CD4-positive, alpha-beta T cell (primary cell): ENCODE results near the gene TBC1D22A. TPM values are rescaled to one million over a fixed set of nuclear protein-coding genes. Genes with fewer than 3 reads are reported as not detected.
"Not testable (repeated sequence)": the region's sequence is repeated elsewhere in the genome, so short reads cannot be mapped to it uniquely, and the experiment has no call there.

ENCODE experiments used
- ATAC-seq: fragments of 200-7000 bp; cut with Tn5 transposase; one replicate; pipeline ENCODE4 v1.10.0; 2022; ENCODE audit warnings: mild to moderate bottlenecking; ENCODE audit not compliant: poor library complexity
- CTCF ChIA-PET: fragments of 350-600 bp; sonication (Branson Sonifier 250); formaldehyde crosslinking; loops from one replicate; lab custom pipeline; 2021; ENCODE audit warnings: antibody characterized with exemption, inconsistent platforms; lab: Charles Lee
- POLR2A ChIA-PET: fragments of 350-600 bp; sonication (Branson Sonifier 250); formaldehyde crosslinking; loops from one replicate; lab custom pipeline; 2021; ENCODE audit warnings: antibody characterized with exemption, inconsistent platforms; lab: Charles Lee
- DNase-seq, 14 experiments: peaks; one replicate each; pipeline ENCODE4 v3.0.0-alpha.2; 2013 to 2020; ENCODE audit warnings: mixed read lengths in 2 of 14
- H3K27ac ChIP-seq, 2 donors: one replicate each; pipeline versions ENCODE4 v1.5.1 to v1.7.0; 2013; ENCODE audit warnings: low read length in 2 of 2, low read depth in 1 of 2, mild to moderate bottlenecking in 1 of 2
- H3K27me3 ChIP-seq, 2 experiments: 1 replicate in 1 of 2; 2 replicates in 1 of 2; pipeline versions ENCODE4 v1.6.1 to v1.7.0; 2013; ENCODE audit warnings: low read length in 2 of 2, control low read depth in 1 of 2, mild to moderate bottlenecking in 1 of 2, moderate library complexity in 1 of 2; ENCODE audit not compliant: insufficient read depth in 2 of 2, control insufficient read depth in 1 of 2
- H3K36me3 ChIP-seq: one replicate; pipeline ENCODE4 v1.6.1; 2013; ENCODE audit warnings: low read length, control low read depth; ENCODE audit not compliant: insufficient read depth
- H3K4me1 ChIP-seq: one replicate; pipeline ENCODE4 v1.6.1; 2013; ENCODE audit warnings: low read length, control low read depth; ENCODE audit not compliant: insufficient read depth
- H3K4me3 ChIP-seq: one replicate; pipeline ENCODE4 v1.5.1; 2013; ENCODE audit warnings: mild to moderate bottlenecking, low read length, moderate library complexity
- H3K9me3 ChIP-seq, 2 experiments: 1 replicate in 1 of 2; 2 replicates in 1 of 2; pipeline versions ENCODE4 v1.6.1 to v1.7.0; 2013; ENCODE audit warnings: low read length in 2 of 2, mild to moderate bottlenecking in 2 of 2, control low read depth in 1 of 2, moderate library complexity in 1 of 2; ENCODE audit not compliant: control insufficient read depth in 1 of 2, insufficient read depth in 1 of 2
- H3K27ac Mint-ChIP-seq: one replicate; pipeline ENCODE4 v1.8.0; 2020; ENCODE audit warnings: mixed read lengths
- H3K27me3 Mint-ChIP-seq: one replicate; pipeline ENCODE4 v1.8.0; 2021; ENCODE audit warnings: mixed read lengths
- H3K36me3 Mint-ChIP-seq: one replicate; pipeline ENCODE4 v1.8.0; 2021; ENCODE audit warnings: low read depth, mixed read lengths
- H3K4me1 Mint-ChIP-seq: one replicate; pipeline ENCODE4 v1.8.0; 2021; ENCODE audit warnings: low read depth, mixed read lengths
- H3K4me3 Mint-ChIP-seq: one replicate; pipeline ENCODE4 v1.8.0; 2020; ENCODE audit warnings: mild to moderate bottlenecking, mixed read lengths
- H3K9me3 Mint-ChIP-seq: one replicate; pipeline ENCODE4 v1.8.0; 2020; ENCODE audit warnings: mixed read lengths
- intact Hi-C, 2 experiments: fragments of 100-400 bp; cut with DNase I in 1 of 2; cut with micrococcal nuclease in 1 of 2; formaldehyde crosslinking; loops; one replicate each; pipeline versions ENCODE4 v1.15.1 to v1.9.0; 2023 to 2025; cut with DNase I, micrococcal nuclease
- total RNA-seq, 174 experiments: library from RNA in 2 of 174; stranded (reverse) in 2 of 174; gene quantifications; one replicate each; pipeline ENCODE4 v1.2.3 and lab custom pipeline; 2021 to 2026
- TF ChIP-seq, protein P1 (sequence below): fragments of 200-600 bp; IDR thresholded peaks from one replicate; pipeline ENCODE4 v1.8.0; 2022; ENCODE audit warnings: antibody characterized with exemption, mild to moderate bottlenecking

TBC1D22A gene
- total RNA-seq, 2 experiments from 2014 or later = 27.1 to 31.7 TPM

DNA sequence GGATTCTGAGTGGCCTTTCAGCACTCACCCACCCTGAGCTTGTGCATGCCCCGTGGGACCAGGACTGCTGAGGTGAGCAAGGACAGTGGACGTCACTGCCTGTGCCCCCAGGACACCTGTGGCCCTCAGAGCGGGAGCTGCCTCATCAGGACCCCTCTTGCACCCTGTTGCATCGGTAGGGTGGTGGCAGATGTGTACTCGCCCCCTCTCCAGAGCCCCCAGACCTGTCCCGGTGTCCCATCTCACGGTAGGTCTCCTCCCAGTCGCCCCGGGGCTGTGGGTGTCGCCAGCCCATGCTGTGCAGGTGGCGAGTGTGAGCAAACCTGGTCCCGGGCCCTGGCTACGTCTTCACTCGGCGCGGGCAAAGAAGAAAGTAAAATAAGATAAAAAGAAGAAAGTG, 374.2 kb downstream of the TBC1D22A start:
- intact Hi-C loops = no loop called here
- Mint-ChIP-seq H3K36me3 (peaks cover 9% of the 10 kb centered on the region), H3K4me3 (no peak overlapping the region), H3K27ac (no peak overlapping the region), H3K27me3 (no peaks in the 10 kb centered on the region), H3K9me3 (no peaks in the 10 kb centered on the region), H3K4me1 (no peaks in the 10 kb centered on the region)
- Histone ChIP-seq H3K27ac (no peak overlapping the region), H3K9me3 (peaks cover 0 to 4% of the 10 kb centered on the region in 2 experiments), H3K4me3 (no peak overlapping the region), H3K36me3 (peaks cover 5% of the 10 kb centered on the region), H3K27me3 (no peaks in the 10 kb centered on the region), H3K4me1 (no peaks in the 10 kb centered on the region)
- ATAC-seq (no peak), DNase-seq (no peak)
- CTCF ChIA-PET = no interaction called here
- TF ChIP-seq, protein P1, sequence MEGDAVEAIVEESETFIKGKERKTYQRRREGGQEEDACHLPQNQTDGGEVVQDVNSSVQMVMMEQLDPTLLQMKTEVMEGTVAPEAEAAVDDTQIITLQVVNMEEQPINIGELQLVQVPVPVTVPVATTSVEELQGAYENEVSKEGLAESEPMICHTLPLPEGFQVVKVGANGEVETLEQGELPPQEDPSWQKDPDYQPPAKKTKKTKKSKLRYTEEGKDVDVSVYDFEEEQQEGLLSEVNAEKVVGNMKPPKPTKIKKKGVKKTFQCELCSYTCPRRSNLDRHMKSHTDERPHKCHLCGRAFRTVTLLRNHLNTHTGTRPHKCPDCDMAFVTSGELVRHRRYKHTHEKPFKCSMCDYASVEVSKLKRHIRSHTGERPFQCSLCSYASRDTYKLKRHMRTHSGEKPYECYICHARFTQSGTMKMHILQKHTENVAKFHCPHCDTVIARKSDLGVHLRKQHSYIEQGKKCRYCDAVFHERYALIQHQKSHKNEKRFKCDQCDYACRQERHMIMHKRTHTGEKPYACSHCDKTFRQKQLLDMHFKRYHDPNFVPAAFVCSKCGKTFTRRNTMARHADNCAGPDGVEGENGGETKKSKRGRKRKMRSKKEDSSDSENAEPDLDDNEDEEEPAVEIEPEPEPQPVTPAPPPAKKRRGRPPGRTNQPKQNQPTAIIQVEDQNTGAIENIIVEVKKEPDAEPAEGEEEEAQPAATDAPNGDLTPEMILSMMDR = no peak
- POLR2A ChIA-PET = no interaction called here

DNA sequence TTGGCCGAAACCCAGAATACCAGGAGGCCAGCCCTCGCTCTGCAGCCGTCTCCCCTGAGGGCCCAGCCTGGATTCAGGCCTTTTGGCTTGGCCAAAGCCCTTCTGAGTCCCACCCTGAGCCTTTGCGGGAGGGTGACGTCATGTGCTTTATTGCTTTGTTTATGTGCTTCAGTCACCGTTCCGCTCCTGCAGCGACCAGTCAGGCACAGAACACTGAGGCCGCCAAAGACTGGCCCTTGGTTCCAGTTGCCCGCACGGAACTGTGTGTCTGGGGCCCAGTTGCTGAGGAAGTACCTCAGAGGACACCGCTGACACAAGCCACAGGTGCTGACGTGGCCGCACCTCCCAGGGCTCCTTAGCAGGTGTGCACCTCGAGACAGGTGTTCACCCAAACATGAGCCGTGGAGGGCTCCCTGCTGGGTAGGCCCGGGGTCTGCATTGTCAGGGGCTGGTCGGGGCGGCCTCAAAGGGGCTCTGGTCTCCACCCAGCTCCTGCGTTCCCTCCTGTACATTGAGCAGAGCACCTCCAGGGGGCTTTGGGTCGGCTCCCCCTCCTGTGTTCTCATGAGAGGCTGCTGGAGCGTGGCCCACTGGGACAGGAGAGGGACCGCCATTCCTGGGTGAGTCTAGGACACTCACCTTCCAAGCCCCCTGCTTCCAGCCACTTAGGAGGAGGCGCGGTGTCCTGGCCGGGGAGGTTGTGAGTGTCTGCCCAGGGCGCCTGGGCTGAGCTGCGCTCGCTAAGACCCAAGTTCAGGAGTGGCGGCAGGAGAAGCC, 376.8 kb downstream of the TBC1D22A start:
- Histone ChIP-seq H3K9me3 (peaks cover 0 to 4% of the 10 kb centered on the region in 2 experiments), H3K27me3 (no peaks in the 10 kb centered on the region), H3K36me3 (peaks cover 7% of the 10 kb centered on the region), H3K4me3 (no peak overlapping the region), H3K27ac (no peak overlapping the region), H3K4me1 (no peaks in the 10 kb centered on the region)
- ATAC-seq (no peak), DNase-seq (no peak)
- CTCF ChIA-PET = no interaction called here
- Mint-ChIP-seq H3K36me3 (peaks cover 9% of the 10 kb centered on the region), H3K4me1 (no peaks in the 10 kb centered on the region), H3K27me3 (no peaks in the 10 kb centered on the region), H3K27ac (no peak overlapping the region), H3K4me3 (no peak overlapping the region), H3K9me3 (no peaks in the 10 kb centered on the region)
- POLR2A ChIA-PET = no interaction called here
- TF ChIP-seq, protein P1 = no peak
- intact Hi-C loops = no loop called here

DNA sequence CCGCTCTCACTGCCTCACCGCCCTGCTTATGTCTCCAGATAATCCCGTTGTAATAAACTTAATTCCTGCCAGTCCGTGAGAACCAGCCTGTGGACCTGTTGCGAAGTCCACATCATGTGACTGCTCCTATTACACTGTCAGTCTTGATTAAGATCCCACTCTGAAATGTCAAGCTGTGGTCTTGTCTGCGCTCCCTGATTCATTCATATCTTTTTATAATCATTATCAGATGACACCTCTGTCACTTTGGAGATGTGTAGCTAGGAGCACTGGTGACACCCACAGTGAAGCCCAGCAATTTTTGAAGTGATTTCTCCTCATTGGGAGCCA, 377.3 kb downstream of the TBC1D22A start:
- intact Hi-C loops = no loop called here
- Mint-ChIP-seq H3K4me1 (no peaks in the 10 kb centered on the region), H3K27me3 (no peaks in the 10 kb centered on the region), H3K27ac (no peak overlapping the region), H3K4me3 (no peak overlapping the region), H3K36me3 (peaks cover 9% of the 10 kb centered on the region), H3K9me3 (no peaks in the 10 kb centered on the region)
- ChIA-PET POLR2A (no interaction called here), CTCF (no interaction called here)
- no peaks in the 10 kb centered on the region for H3K4me1 ChIP-seq
- DNase-seq = no peak
- no peak overlapping the region for H3K4me3 ChIP-seq
- H3K9me3 ChIP-seq = peaks cover 0 to 4% of the 10 kb centered on the region in 2 experiments
- no peak overlapping the region for H3K27ac ChIP-seq
- H3K27me3 ChIP-seq = no peaks in the 10 kb centered on the region
- TF ChIP-seq, protein P1 = no peak
- no peak for ATAC-seq
- H3K36me3 ChIP-seq = peaks cover 7% of the 10 kb centered on the region

DNA sequence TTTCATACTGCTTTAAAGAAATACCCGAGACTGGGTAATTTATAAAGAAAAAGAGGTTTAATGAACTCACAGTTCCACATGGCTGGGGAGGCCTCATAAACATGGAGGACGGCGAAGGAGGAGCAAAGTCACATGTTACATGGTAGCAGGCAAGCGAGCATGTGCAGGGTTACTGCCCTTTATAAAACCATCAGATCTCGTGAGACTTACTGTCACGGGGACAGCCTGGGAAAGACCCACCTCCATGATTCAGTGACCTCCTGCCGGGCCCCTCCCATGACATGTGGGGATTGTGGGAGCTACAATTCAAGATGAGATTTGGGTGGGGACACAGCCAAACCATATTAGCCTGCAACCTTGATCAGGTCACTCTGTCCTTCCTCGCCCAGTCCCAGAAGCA, 378.5 kb downstream of the TBC1D22A start:
- CTCF ChIA-PET, H3K27me3 Mint-ChIP-seq: not testable (repeated sequence)

More for the DNA sequence above, 378.5 kb downstream of the TBC1D22A start:
- H3K9me3 Mint-ChIP-seq, H3K36me3 Mint-ChIP-seq, H3K9me3 ChIP-seq, H3K27ac Mint-ChIP-seq, H3K4me3 Mint-ChIP-seq, ATAC-seq, H3K27ac ChIP-seq, H3K4me3 ChIP-seq, H3K4me1 Mint-ChIP-seq, H3K4me1 ChIP-seq, DNase-seq, POLR2A ChIA-PET, intact Hi-C loops, H3K36me3 ChIP-seq, H3K27me3 ChIP-seq: not testable (repeated sequence)
